Nucleus accumbens (tissue), 56 donors: ENCODE measurements around the gene SH3BP4.

ENCODE experiments used
- DNase-seq, 56 donors: peaks; one replicate each; lab custom pipeline; 2025; lab: John Stamatoyannopoulos, UW

The SH3BP4 gene

DNA sequence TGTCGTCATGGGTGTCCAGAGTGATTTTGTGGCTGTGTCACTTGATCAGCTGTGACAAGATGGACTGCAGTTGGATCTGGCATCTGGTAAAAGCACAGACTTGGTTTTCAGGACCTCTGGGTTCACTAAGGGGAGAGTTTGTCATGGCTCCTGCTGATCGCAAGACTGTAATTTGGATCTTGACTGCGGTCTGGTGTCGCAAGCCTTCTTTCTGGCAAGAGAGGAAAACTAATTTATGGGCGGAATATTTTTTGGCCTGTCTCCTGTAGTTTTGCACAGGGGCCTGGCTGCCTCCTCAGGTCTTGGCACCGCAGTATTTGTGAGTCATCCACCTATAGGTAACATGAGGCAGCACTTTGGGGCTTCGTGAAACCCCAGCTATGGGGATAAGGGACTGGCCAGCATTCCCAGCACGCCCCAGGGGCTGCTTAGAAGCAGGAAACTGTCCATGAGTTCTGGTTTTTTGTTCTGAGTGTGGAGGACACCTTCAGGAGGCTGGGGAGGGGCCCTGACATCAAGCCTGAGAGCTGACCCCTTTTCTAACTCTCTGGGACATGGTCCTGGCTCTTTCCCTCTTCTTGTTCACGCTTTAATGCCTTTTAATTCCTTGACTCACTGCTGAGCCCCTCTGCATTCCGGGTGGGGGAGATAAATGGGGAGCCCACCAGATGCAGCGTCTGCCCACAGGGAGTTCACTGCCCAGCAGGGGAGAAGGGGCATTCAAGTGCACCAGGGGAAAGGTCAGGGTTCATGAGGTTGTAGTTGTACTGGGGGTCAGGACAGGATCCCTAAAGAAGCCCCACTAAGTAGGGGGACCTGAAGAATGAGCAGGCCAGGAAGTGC, 12.2 kb downstream of the SH3BP4 start:
- no peak for DNase-seq

DNA sequence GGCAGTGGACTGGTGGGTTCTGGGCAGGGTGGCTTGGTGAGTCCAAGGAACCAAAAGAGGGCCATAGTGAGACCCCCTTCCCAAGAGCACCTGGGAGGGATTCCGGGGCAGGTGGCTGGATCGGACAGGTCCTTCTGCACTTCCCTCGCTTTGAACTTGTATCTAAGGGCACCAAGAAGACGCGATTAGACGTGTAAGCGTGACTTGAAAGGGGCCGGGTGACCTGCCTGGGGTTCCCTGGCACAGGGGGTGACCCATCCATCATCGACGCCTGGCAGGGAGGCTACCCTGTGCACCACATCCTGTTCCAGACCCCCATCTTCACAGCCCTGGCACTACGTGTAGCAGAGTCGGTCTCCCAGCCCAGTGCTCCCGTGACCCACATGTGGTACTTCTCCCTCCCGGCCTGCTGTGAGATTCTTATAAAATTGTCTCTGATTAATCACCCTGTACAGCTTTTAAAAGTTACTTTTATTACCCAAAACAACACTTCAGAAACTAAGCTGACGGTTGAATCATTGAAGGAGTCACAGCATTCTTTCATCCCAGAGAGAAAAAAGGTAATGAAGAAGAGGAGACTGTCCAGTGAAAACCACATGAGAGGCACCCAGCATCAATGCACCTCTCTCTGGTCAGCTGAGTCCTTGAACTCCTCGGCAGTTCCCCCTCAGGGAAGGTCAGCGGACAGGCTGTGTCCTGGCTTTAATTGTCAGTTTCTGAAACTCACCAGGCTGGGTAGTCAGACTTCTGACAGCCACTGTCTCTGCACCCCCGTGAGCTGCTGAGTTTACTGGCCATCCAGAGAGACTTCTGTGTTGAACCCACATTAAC, 13.0 kb downstream of the SH3BP4 start:
- no peak for DNase-seq

DNA sequence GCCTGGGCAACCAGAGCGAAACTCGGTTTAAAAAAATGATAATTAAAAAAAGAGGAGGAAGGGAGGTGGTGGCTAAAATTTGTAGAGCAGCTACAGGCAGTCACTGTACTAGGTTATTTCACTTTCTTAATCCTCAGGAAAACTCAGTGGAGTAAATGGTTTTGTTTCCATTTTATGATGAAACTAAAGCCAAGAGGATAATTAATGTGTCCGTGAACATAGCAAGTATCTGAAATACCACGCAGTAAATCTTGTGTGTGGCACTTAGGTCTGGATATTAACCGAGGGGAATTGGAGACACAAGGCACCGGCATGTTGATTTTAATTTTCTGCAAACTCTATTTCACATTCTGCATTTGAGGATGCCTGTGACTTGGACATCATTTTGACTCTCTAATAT, 14.5 kb downstream of the SH3BP4 start:
- DNase-seq = no peak

DNA sequence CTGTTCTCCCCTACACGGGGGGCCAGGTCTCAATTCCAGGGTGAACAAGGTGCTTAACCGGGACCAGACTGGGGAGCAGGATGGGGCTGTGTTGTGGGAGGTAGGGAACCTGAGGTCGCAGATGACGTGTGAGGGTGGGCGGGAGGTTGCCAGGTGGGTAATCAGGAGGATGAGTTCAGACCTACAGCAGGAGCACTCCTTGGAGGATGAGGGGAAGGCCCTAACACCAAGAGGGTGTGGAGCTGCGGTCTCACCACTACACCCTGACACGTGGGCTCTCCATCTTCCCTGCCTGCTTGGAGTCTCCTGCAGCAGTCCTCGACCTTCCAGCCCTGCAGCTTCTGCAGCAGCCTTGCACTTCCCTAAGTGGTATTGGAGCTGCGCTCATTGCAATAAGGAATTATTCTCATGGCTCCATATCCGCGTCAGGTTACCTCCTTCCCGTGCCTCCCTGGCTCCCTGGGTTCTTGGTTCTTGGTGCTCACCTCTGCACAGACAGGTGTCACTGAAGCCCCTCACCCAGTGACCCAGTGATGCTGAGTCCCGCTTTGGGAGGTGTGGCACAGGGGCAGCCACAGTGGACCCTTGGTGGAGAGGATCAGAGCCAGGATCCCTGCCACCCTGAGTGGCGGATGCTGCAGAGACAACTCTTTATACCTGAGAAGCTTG, 15.5 kb downstream of the SH3BP4 start:
- DNase-seq = no peak

DNA sequence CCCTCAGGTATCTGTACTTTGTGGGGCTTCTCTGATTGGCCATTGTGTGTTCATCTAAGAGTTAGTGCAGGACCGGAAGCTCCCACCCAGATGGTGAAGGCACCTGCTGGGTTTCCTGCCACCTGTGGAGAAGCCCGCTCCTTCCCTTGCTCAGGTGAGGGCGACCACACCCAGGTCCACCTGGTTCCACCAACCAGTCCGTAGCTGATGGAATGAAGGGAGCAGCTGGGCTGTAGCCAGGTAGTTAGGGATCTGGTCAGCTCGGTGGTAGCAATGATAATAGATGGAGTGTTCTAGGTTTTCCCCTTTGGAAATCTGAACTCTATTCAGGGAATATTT, 16.0 kb downstream of the SH3BP4 start:
- no peak for DNase-seq

DNA sequence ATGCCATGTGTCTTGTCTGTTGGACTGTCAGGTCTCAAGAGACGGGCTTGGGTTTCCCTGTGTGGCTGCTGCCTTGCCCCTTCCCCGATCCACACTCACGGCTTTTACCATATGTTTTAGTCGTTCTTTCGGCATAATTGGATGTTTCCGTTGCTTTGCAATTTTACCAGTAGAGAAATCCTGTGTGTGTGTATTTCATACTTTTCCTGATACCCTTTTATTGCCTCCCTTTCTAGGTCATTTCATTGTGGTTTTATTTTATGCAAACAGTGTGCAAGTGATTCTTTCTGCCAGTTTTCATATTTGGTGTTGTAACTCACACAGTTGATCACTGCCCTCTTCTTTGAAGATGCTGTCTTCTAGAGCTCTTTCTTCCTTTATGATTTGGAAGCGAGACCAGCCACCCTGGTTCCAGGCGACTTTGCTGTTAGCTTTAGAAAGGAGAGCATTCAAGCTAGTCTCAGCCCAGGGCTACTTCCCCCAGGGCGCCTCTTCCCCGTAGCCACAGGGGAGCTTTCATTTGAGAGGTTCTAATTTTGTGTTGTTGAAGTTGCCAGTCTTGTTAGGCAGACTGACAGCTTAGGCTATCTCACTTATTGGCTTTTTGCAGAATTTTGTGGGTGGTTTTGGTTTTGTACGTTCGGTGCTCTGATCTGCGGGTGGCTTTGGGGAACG, 17.0 kb downstream of the SH3BP4 start:
- no peak for DNase-seq

DNA sequence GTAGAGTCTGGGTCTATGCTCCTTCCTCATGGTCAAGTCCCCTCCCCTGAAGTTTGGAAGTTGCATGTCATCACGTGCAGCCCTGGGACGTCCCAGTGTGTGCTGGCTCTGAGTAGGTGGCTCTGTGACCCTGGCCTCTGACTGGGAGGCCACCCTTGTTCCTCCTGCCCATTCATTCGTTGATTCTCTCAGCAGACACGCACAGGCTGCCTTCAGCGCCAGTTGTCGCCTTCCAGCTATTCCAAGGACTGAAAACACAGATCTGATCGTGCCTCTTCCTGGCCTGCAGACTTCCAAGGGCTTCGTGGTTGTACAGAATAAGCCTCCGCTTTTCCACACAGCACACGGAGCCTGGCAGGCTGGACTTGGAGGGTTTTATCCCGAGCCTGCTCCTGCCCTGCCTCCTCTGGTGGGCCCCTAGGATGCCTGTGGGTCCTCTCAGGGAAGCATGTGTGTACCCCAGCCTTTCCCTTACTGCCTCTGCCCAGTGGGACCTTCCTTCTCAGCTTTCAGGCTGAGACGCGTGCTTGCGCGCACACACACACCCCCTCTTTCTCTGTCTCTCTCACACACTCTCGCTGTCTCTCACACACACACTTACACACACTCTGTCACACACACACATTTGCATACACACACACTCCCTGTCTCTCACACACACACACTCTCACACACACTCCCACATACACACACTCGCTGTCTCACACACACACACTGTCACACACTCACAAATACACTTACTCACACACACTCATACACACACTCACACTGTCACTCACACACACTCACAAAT, 17.7 kb downstream of the SH3BP4 start:
- peak in 1 of 56 donors; percentile 25 for DNase-seq

DNA sequence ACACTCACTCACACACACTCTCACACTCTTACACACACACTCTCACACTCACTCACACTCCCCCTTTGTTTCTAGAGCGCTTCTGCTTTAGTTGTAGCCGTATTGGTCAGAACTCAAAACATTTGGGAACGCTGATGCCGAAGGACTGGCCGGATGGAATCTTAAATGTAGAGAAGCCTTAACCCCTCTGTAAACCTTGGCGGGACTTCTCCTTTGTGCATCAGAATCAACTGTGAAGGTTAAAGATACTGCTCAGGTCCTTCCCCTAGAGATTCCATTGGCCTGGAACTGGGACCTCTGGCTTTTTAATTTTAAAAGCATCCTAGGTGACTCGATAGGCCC, 18.3 kb downstream of the SH3BP4 start:
- DNase-seq = no peak

DNA sequence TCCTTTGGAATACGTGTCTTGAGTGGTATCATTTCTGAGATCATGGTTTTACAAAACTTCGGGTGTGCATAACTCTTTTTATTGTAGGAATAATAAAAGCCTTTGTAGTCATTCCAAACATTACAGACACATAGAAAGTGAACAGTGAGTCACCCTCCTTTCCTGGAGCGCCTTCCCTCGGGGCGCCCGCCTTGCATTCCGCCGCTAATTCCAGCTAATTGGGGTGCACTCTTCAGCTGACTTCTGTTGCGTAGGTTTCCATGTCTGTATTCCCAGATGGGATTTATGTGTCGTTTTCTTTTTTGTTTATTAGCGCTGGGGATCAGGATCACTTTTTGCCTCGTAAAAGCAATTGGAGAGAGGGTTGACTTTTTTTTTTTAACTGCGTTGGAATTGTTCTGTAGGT, 18.7 kb downstream of the SH3BP4 start:
- DNase-seq = peak in 3 of 56 donors; percentile 14 to 34 (median 20)

DNA sequence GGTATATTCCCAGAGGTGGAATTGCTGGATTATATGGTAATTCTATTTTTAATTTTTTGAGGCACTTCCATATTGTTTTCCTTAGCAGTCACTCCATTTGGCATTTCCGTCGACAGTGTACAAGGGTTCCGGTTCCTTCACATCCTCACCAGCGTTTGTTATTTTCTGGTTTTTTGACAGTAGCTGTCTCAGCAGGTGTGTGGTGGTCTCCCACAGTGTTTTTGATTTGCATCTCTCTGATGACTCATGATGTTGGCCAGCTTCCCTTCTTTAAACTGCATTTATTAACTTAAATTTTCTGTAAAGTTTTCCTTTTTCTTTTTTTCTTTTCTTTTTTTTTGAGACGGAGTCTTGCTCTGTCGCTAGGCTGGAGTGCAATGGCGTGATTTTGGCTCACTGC, 19.7 kb downstream of the SH3BP4 start:
- DNase-seq = no peak

DNA sequence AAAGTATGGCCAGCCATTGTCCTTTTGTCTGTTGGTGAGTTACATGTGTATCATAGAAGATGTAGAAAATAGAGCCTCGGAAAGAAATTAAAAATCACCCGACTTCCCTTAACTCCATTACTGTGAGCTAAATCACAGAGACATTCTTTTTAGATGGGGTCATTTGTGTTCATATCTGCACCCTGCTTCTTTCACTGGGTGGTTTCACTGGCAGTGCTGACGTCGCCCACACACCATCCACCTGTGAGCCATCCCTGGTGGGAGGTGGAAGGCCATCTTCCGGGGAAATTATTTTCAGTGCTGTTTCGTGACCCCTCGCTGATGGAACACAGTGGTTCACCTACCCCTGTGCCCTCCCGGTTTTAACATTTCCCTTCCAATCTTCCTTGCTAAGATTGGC, 21.2 kb downstream of the SH3BP4 start:
- no peak for DNase-seq

DNA sequence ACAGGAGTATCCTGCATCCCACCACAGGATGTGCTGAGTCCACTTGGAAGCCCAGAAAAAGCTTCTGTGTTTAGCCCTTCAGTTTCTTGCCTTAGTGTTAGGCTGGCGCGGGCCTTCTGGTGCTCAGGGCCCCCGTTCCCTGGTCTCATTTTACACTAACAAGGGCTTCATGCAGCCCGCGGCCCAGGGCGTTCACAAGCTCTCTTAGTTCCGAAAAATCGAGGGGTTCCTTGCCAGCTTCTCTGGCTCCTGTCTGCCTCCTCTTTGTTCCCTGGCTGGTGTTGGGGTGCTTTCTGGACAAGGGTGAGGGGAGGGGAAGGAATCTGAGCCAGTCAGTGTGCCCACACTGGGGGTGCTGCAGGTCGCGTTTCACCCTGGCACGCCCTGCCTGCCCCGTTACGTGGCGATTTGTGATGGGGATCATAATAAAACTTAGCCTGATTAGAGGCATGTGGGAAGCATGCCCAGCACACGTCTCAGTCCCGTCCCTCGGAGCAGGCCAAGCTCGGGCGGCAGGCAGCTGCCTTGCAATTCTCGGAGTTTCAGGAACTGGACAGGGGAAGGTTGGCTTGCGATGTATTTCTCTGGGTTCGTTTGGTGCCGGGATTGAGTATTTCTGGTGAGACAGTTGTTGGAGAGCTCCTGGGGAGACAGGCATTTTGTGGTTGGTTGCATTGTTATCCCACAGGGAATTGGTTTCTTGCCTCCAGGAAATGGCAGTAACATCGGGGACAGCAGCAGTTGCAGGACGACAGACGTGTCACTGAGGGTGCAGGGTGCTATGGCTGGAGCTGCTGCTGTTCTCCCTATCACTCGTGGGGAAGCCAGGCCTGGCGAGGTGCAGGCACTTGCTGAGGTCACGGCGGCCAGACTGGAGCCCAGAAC, 22.9 kb downstream of the SH3BP4 start:
- peak in 9 of 56 donors; percentile 18 to 45 (median 27) for DNase-seq

DNA sequence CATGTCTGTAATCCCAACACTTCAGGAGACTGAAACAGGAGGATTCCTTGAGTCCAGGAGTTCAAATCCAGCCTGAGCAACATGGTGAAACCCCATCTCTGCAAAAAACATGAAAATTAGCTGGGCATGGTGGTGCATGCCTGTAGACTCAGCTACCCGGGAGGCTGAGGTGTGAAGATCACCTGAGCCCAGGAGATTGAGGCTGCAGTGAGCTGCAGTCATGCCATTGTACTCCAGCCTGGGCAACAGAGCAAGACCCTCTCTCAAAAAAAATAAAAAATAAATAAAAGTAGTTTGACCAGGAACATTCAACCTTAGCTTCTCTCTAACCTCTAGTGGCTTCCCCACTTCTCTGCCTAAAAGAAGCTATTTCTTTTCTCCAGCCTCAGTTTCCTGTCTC, 23.8 kb downstream of the SH3BP4 start:
- DNase-seq = no peak

DNA sequence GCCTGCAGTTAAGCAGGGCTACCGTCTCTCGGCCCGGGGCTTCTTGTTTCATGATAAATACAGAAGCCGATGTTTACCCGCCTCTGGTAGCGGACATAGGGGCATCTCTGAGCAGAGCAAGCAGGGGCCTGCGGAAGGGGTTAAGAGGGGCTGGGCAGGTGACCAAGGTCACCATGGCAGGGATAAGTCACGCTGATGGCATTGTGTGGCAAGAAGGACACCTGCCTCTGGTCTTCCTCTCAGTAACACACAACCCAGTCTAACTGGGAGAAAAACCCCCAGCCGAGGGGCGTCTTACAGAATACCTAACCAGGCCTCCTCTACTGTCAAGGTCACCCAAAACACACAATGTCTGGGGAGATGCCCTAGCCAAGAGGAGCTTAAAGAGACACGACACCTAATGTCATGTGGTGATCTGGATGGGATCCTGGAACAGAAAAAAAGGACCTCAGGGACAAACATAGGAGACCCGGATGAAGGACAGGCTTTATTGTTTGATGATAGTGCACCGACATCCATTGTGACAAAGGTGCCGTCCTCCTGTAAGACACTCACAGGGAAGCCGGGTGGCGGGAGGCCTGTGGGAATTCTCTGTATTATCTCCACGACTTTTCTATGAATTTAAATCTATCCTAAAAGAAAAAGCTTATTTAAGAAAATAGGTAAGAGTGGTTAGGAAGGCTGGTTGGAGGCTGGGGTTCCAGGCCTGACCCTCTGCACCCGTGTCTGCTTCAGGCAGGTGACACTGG, 24.8 kb downstream of the SH3BP4 start:
- DNase-seq = no peak

DNA sequence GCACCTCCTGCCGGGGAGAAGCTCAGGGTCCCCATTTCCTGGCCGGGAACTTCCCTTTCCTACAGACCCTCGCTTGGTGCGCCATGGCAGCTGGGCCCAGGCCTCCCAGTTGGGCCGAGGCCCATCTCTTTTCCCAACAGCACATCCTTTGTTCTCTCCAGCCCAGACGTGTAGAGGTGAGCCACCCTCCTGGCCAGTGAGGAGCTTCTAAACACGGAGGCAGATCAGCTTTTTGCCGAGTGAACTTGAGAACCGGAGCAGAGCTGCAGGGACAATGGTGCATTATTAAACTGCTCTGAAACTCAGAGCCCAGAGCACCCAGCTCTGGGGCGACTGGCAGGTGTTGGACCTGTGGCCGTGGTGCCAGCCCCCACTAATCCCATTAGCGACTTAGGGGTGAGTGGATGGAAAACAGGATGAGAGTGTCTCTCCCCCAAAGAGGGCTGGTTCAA, 25.4 kb downstream of the SH3BP4 start:
- no peak for DNase-seq

DNA sequence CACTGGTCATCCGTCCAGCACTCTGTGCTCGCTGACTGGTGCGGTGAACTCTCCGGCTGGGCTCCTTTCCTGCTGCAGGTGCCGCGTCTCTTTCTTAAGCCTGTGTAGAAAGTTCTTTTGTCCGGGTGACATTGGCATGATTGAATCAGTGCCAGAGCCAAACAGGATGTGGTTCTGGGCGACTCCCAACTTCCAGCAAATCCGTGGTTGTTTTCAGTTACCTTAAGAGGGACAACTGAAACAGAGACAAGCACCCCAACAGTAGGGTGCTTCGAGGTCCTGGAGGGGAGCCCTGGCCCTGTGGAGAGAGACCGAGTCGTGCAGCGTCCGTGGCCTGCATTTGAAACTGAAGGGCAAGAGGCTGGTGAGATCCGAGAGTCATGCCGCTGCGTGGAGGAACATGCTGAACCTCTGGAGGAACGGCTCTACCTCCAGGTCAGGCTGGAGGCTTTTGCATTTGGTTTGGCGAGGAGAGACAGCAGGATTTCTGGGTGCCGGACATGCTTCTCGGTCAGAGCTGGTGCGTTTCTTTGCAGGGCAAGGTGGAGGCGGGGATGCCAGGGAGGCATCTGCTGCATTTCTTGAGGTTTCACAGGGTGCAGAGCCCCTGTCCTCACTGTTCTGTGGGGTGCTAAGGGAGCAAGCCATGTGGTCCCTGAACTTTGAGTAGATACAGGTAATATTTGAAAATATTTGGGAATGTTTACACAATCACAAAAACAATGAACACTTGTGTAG, 26.8 kb downstream of the SH3BP4 start:
- no peak for DNase-seq
